Fibroblast of lung (primary cell): ENCODE data around the gene TBL2.

ENCODE experiments used
- EZH2 ChIP-seq: IDR thresholded peaks from 2 replicates; pipeline ENCODE4 v1.5.1; 2012; ENCODE audit warnings: low read length, control low read depth, mild to moderate bottlenecking; ENCODE audit errors: missing control alignments
- TF ChIP-seq, protein P1 (sequence below), 2 donors: IDR thresholded peaks in 1 of 2; conservative IDR thresholded peaks in 1 of 2; 1 replicate in 1 of 2; 2 replicates in 1 of 2; pipeline ENCODE4 v1.5.1; 2011 to 2012; ENCODE audit warnings: low read length in 2 of 2, control low read depth in 1 of 2, inconsistent platforms in 1 of 2, low read depth in 1 of 2, mild to moderate bottlenecking in 1 of 2

DNA sequence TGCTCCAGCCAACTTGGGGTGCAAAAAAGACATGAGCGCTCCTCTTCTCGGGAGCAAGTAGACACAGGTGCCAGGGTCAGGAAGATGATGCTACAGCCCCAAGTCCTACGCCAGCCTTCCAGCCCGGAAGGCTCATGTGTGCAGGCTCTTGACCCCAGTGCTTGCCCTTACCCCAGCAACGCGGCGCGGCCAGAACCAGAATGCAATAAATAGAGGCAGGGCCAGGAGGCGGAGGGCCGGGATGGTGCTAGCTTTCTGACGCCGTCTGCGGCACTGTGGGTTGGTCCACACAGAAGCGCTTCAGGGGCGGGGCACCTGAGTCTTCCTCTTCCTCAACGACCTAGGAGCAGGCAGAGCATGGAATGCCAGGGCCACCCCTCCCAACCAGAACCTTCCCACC is 41.3 kb downstream of the TBL2 start:
- TF ChIP-seq, protein P1, sequence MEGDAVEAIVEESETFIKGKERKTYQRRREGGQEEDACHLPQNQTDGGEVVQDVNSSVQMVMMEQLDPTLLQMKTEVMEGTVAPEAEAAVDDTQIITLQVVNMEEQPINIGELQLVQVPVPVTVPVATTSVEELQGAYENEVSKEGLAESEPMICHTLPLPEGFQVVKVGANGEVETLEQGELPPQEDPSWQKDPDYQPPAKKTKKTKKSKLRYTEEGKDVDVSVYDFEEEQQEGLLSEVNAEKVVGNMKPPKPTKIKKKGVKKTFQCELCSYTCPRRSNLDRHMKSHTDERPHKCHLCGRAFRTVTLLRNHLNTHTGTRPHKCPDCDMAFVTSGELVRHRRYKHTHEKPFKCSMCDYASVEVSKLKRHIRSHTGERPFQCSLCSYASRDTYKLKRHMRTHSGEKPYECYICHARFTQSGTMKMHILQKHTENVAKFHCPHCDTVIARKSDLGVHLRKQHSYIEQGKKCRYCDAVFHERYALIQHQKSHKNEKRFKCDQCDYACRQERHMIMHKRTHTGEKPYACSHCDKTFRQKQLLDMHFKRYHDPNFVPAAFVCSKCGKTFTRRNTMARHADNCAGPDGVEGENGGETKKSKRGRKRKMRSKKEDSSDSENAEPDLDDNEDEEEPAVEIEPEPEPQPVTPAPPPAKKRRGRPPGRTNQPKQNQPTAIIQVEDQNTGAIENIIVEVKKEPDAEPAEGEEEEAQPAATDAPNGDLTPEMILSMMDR (conservative IDR thresholded peaks at IDR 0.05 in 1 of 2, IDR thresholded peaks at IDR 0.05 in 1 of 2; ENCODE audit: low read depth in 1 of 2, low read length in 2 of 2) = no peak
- no peak for TF ChIP-seq EZH2
